ENCODE data around the gene DBT.

DBT gene

GRCh38 chr1:100177295-100178041 lies 72.2 kb downstream of the DBT start:
- Histone ChIP-seq H2BK120ac (ENCODE audit: low read depth, low read length) (no peak overlapping the region), H3K4me1 (ENCODE audit: control insufficient read depth, insufficient read depth, low read depth, low read length) (no peaks in the 10 kb centered on the region), H3K27me3 (ENCODE audit: control insufficient read depth in 1 of 2, insufficient read depth in 1 of 2, low read length in 2 of 2) (no peaks in the 10 kb centered on the region), H3K9me3 (ENCODE audit: control insufficient read depth, low read length) (no peaks in the 10 kb centered on the region), H3K4ac (ENCODE audit: low read depth in 1 of 2, low read length in 2 of 2) (no peak overlapping the region), H3K4me3 (ENCODE audit: insufficient read depth in 1 of 2, low read depth in 1 of 2, low read length in 2 of 2) (no peak overlapping the region), H2BK12ac (ENCODE audit: low read length in 2 of 2) (no peak overlapping the region), H2AK5ac (ENCODE audit: low read length, severe bottlenecking) (no peak overlapping the region), H2BK15ac (ENCODE audit: low read depth, poor library complexity, severe bottlenecking) (no peak overlapping the region), H2AFZ (ENCODE audit: low read depth, low read length) (no peak overlapping the region), H3K36me3 (ENCODE audit: control insufficient read depth in 1 of 2, insufficient read depth in 2 of 2, low read depth in 1 of 2, low read length in 2 of 2) (no peaks in the 10 kb centered on the region), H3K4me2 (ENCODE audit: low read length, poor library complexity, severe bottlenecking) (no peak overlapping the region), H3K23ac (ENCODE audit: low read length in 2 of 2) (no peak overlapping the region), H2BK5ac (ENCODE audit: low read depth, low read length, poor library complexity, severe bottlenecking) (no peak overlapping the region), H4K91ac (ENCODE audit: low read length) (no peak overlapping the region), H3K79me1 (replicated peaks; ENCODE audit: low read length, poor library complexity, severe bottlenecking) (no peaks in the 10 kb centered on the region), H4K8ac (ENCODE audit: low read length) (no peak overlapping the region), H3K14ac (ENCODE audit: low read length in 2 of 2) (no peak overlapping the region), H3K9ac (ENCODE audit: low read length) (no peak overlapping the region), H3K27ac (ENCODE audit: low read length, poor library complexity, severe bottlenecking) (no peak overlapping the region), H3K18ac (ENCODE audit: low read depth in 1 of 2, low read length in 2 of 2) (no peak overlapping the region)
- DNase-seq, result no peak
- WGBS, result 67% methylated on average over 1 of the region's 4 CpGs

GRCh38 chr1:100168051-100168450 lies 81.6 kb downstream of the DBT start:
- Histone ChIP-seq H4K91ac (ENCODE audit: low read length) (no peak overlapping the region), H3K18ac (ENCODE audit: low read depth in 1 of 2, low read length in 2 of 2) (no peak overlapping the region), H3K4me3 (ENCODE audit: insufficient read depth in 1 of 2, low read depth in 1 of 2, low read length in 2 of 2) (no peak overlapping the region), H3K27ac (ENCODE audit: low read length, poor library complexity, severe bottlenecking) (no peak overlapping the region), H2AFZ (ENCODE audit: low read depth, low read length) (no peak overlapping the region), H3K9me3 (ENCODE audit: control insufficient read depth, low read length) (no peaks in the 10 kb centered on the region), H3K4me2 (ENCODE audit: low read length, poor library complexity, severe bottlenecking) (no peak overlapping the region), H3K79me1 (replicated peaks; ENCODE audit: low read length, poor library complexity, severe bottlenecking) (no peaks in the 10 kb centered on the region), H3K36me3 (ENCODE audit: control insufficient read depth in 1 of 2, insufficient read depth in 2 of 2, low read depth in 1 of 2, low read length in 2 of 2) (no peaks in the 10 kb centered on the region), H2BK5ac (ENCODE audit: low read depth, low read length, poor library complexity, severe bottlenecking) (no peak overlapping the region), H3K14ac (ENCODE audit: low read length in 2 of 2) (no peak overlapping the region), H3K9ac (ENCODE audit: low read length) (no peak overlapping the region), H3K23ac (ENCODE audit: low read length in 2 of 2) (no peak overlapping the region), H2BK120ac (ENCODE audit: low read depth, low read length) (no peak overlapping the region), H3K4ac (ENCODE audit: low read depth in 1 of 2, low read length in 2 of 2) (no peak overlapping the region), H2AK5ac (ENCODE audit: low read length, severe bottlenecking) (no peak overlapping the region), H2BK12ac (ENCODE audit: low read length in 2 of 2) (no peak overlapping the region), H4K8ac (ENCODE audit: low read length) (no peak overlapping the region), H2BK15ac (ENCODE audit: low read depth, poor library complexity, severe bottlenecking) (no peak overlapping the region), H3K27me3 (ENCODE audit: control insufficient read depth in 1 of 2, insufficient read depth in 1 of 2, low read length in 2 of 2) (no peaks in the 10 kb centered on the region), H3K4me1 (ENCODE audit: control insufficient read depth, insufficient read depth, low read depth, low read length) (peaks cover 2% of the 10 kb centered on the region)
- no peak for DNase-seq
- 89% methylated on average over 1 of the region's 2 CpGs for WGBS

- DNase-seq, result no peak
- H2BK5ac ChIP-seq (ENCODE audit: low read depth, low read length, poor library complexity, severe bottlenecking), result no peak overlapping the region
Observed at GRCh38 chr1:100164702-100165101, 84.9 kb downstream of the DBT start.

GRCh38 chr1:100164216-100164615 lies 85.4 kb downstream of the DBT start:
- no peak overlapping the region for H3K14ac ChIP-seq (ENCODE audit: low read length in 2 of 2)
- no peaks in the 10 kb centered on the region for H3K36me3 ChIP-seq (ENCODE audit: control insufficient read depth in 1 of 2, insufficient read depth in 2 of 2, low read depth in 1 of 2, low read length in 2 of 2)
- H3K4ac ChIP-seq (ENCODE audit: low read depth in 1 of 2, low read length in 2 of 2), result no peak overlapping the region
- 56% methylated on average over 2 of the region's 2 CpGs for whole genome bisulfite sequencing
- H2AFZ ChIP-seq (ENCODE audit: low read depth, low read length), result no peak overlapping the region
- H4K8ac ChIP-seq (ENCODE audit: low read length), result no peak overlapping the region
- no peak overlapping the region for H2BK15ac ChIP-seq (ENCODE audit: low read depth, poor library complexity, severe bottlenecking)
- no peak overlapping the region for H2BK12ac ChIP-seq (ENCODE audit: low read length in 2 of 2)
- H4K91ac ChIP-seq (ENCODE audit: low read length), result no peak overlapping the region
- no peak overlapping the region for H2BK5ac ChIP-seq (ENCODE audit: low read depth, low read length, poor library complexity, severe bottlenecking)
- peak overlapping the region; percentile 53 for H3K9ac ChIP-seq (ENCODE audit: low read length)
- no peak overlapping the region for H3K4me2 ChIP-seq (ENCODE audit: low read length, poor library complexity, severe bottlenecking)
- no peak overlapping the region for H3K23ac ChIP-seq (ENCODE audit: low read length in 2 of 2)
- no peaks in the 10 kb centered on the region for H3K79me1 ChIP-seq (replicated peaks; ENCODE audit: low read length, poor library complexity, severe bottlenecking)
- peaks cover 2% of the 10 kb centered on the region for H3K4me1 ChIP-seq (ENCODE audit: control insufficient read depth, insufficient read depth, low read depth, low read length)
- DNase-seq, result peak; percentile 6
- no peak overlapping the region for H3K4me3 ChIP-seq (ENCODE audit: insufficient read depth in 1 of 2, low read depth in 1 of 2, low read length in 2 of 2)
- no peaks in the 10 kb centered on the region for H3K27me3 ChIP-seq (ENCODE audit: control insufficient read depth in 1 of 2, insufficient read depth in 1 of 2, low read length in 2 of 2)
- H2AK5ac ChIP-seq (ENCODE audit: low read length, severe bottlenecking), result no peak overlapping the region
- H3K18ac ChIP-seq (ENCODE audit: low read depth in 1 of 2, low read length in 2 of 2), result no peak overlapping the region
- H3K27ac ChIP-seq (ENCODE audit: low read length, poor library complexity, severe bottlenecking), result no peak overlapping the region
- H3K9me3 ChIP-seq (ENCODE audit: control insufficient read depth, low read length), result no peaks in the 10 kb centered on the region
- H2BK120ac ChIP-seq (ENCODE audit: low read depth, low read length), result no peak overlapping the region

More at GRCh38 chr1:100164702-100165101, 84.9 kb downstream of the DBT start:
- H4K8ac ChIP-seq (ENCODE audit: low read length), result no peak overlapping the region
- H3K36me3 ChIP-seq (ENCODE audit: control insufficient read depth in 1 of 2, insufficient read depth in 2 of 2, low read depth in 1 of 2, low read length in 2 of 2), result no peaks in the 10 kb centered on the region
- H3K23ac ChIP-seq (ENCODE audit: low read length in 2 of 2), result no peak overlapping the region
- H3K4me2 ChIP-seq (ENCODE audit: low read length, poor library complexity, severe bottlenecking), result no peak overlapping the region
- H3K14ac ChIP-seq (ENCODE audit: low read length in 2 of 2), result no peak overlapping the region
- no peaks in the 10 kb centered on the region for H3K27me3 ChIP-seq (ENCODE audit: control insufficient read depth in 1 of 2, insufficient read depth in 1 of 2, low read length in 2 of 2)
- no peak overlapping the region for H3K4me3 ChIP-seq (ENCODE audit: insufficient read depth in 1 of 2, low read depth in 1 of 2, low read length in 2 of 2)
- H3K18ac ChIP-seq (ENCODE audit: low read depth in 1 of 2, low read length in 2 of 2), result no peak overlapping the region
- no peak overlapping the region for H2AFZ ChIP-seq (ENCODE audit: low read depth, low read length)
- no peak overlapping the region for H3K4ac ChIP-seq (ENCODE audit: low read depth in 1 of 2, low read length in 2 of 2)
- no peak overlapping the region for H4K91ac ChIP-seq (ENCODE audit: low read length)
- peaks cover 2% of the 10 kb centered on the region for H3K4me1 ChIP-seq (ENCODE audit: control insufficient read depth, insufficient read depth, low read depth, low read length)
- no peak overlapping the region for H2AK5ac ChIP-seq (ENCODE audit: low read length, severe bottlenecking)
- H3K9ac ChIP-seq (ENCODE audit: low read length), result peak overlapping the region; percentile 53
- H3K79me1 ChIP-seq (replicated peaks; ENCODE audit: low read length, poor library complexity, severe bottlenecking), result no peaks in the 10 kb centered on the region
- WGBS, result 83% methylated on average over 3 of the region's 5 CpGs
- no peak overlapping the region for H2BK12ac ChIP-seq (ENCODE audit: low read length in 2 of 2)
- no peaks in the 10 kb centered on the region for H3K9me3 ChIP-seq (ENCODE audit: control insufficient read depth, low read length)
- H2BK120ac ChIP-seq (ENCODE audit: low read depth, low read length), result no peak overlapping the region
- no peak overlapping the region for H2BK15ac ChIP-seq (ENCODE audit: low read depth, poor library complexity, severe bottlenecking)
- no peak overlapping the region for H3K27ac ChIP-seq (ENCODE audit: low read length, poor library complexity, severe bottlenecking)
